Pancreas (tissue), 10 donors: Measurements from ENCODE around the gene SUGT1. TPM values are rescaled to one million over a fixed set of nuclear protein-coding genes. Genes with fewer than 3 reads are reported as not detected.

Experiments used
- ATAC-seq, 4 donors: fragments of 200-7000 bp; cut with Tn5 transposase; one replicate each; pipeline versions ENCODE4 v1.8.0 to v1.9.1; 2020; ENCODE audit warnings: mild to moderate bottlenecking in 4 of 4, moderate library complexity in 4 of 4
- DNase-seq, 6 donors: peaks; one replicate each; pipeline ENCODE4 v3.0.0-alpha.2; 2020
- FAIRE-seq: peaks from 2 replicates; lab custom pipeline; 2012; peaks lifted over from hg19 to GRCh38; lab: Jason Lieb, UNC
- H3K27ac ChIP-seq, 4 donors: fragments of 200-600 bp; sonication (generic); 1 replicate in 3 of 4; 2 replicates in 1 of 4; pipeline versions ENCODE4 v1.5.0 to v1.8.0; 2020
- H3K27me3 ChIP-seq, 4 donors: fragments of 200-600 bp; one replicate each; pipeline ENCODE4 v1.8.0; 2021
- H3K36me3 ChIP-seq, 3 donors: fragments of 200-600 bp; sonication (generic) in 1 of 3; one replicate each; pipeline versions ENCODE4 v1.5.0 to v1.8.0; 2020 to 2021
- H3K4me1 ChIP-seq, 3 donors: fragments of 200-600 bp; one replicate each; pipeline ENCODE4 v1.8.0; 2021
- H3K4me3 ChIP-seq, 4 donors: fragments of 200-600 bp; sonication (generic) in 2 of 4; one replicate each; pipeline versions ENCODE4 v1.5.0 to v1.8.0; 2020 to 2021
- H3K9me3 ChIP-seq, 4 donors: fragments of 200-600 bp; one replicate each; pipeline ENCODE4 v1.8.0; 2021
- CTCF ChIP-seq, 4 donors: fragments of 200-600 bp; sonication (generic) in 3 of 4; IDR thresholded peaks; one replicate each; pipeline versions ENCODE4 v1.5.0 to v1.8.0; 2021; ENCODE audit warnings: antibody characterized with exemption in 4 of 4
- WGBS, 2 donors: extraction: QIAGEN DNeasy Blood & Tissue Kit; methylation state at CpG; one replicate each; pipeline ENCODE4 v1.1.7; 2013; 5-methylcytosine and 5-hydroxymethylcytosine counted together
- intact Hi-C, 3 donors: fragments of 100-400 bp; cut with DNase I; formaldehyde crosslinking; loops; one replicate each; pipeline versions ENCODE4 v1.11.1 to v1.14.2; 2022
- polyA plus RNA-seq, 2 donors: library from polyadenylated mRNA; stranded (reverse); fragments of 200-250 nt; gene quantifications; one replicate each; pipeline ENCODE4 v1.2.3, GENCODE V29; 2013
- total RNA-seq, 6 donors: library from RNA; stranded (reverse); fragmentation: NEBNext Ultra II Directional in 4 of 6; extraction: Animal tissue kit (Norgen Biotek cat#: 25700) in 4 of 6; gene quantifications; one replicate each; pipeline versions ENCODE4 v1.2.1 to v1.2.4, GENCODE V29; 2021 to 2023
- donor health status: healthy with polysubstance abuse.
- donor health status: DM: no; HTN: no; CAD: no; lungs with moderate emphysema.
- donor health status: DM: no; HTN: no; CAD: no.
- donor health status: control.
- donor health status: control.
- donor health status: Bipolar disorder and iron deficiency.
- donor health status: DM: yes; HTN: yes; CAD: no.
- donor health status: DM: no; HTN: no; CAD: no.
- donor health status: DM: no; HTN: no; CAD: no.
- donor health status: DM: yes; HTN: yes; CAD: no.

SUGT1 gene
- total and polyA plus RNA-seq, 8 donors = 16.6 to 28.7 (median 21.8) TPM

GRCh38 chr13:52695856-52696255 lies 43.2 kb downstream of the SUGT1 start:
- WGBS, 2 donors = 92 to 96% methylated on average over 3 of the region's 3 CpGs
- ATAC-seq = no peak
- no peak for FAIRE-seq

GRCh38 chr13:52696566-52696965 lies 43.9 kb downstream of the SUGT1 start:
- TF ChIP-seq CTCF (IDR thresholded peaks at IDR 0.05) = no peak
- Histone ChIP-seq H3K4me3 (no peak overlapping the region), H3K27ac (no peak overlapping the region), H3K36me3 (no peaks in the 10 kb centered on the region), H3K27me3 (no peaks in the 10 kb centered on the region), H3K4me1 (no peaks in the 10 kb centered on the region), H3K9me3 (no peaks in the 10 kb centered on the region)
- no peak for ATAC-seq
- intact Hi-C loops = no loop called here
- no peak for DNase-seq
- FAIRE-seq = no peak
- WGBS, 2 donors = 92 to 94% methylated on average over 5 of the region's 5 CpGs

More at GRCh38 chr13:52695856-52696255, 43.2 kb downstream of the SUGT1 start:
- no peak overlapping the region for H3K27ac ChIP-seq
- TF ChIP-seq CTCF (IDR thresholded peaks at IDR 0.05) = no peak
- no peak overlapping the region for H3K4me3 ChIP-seq
- intact Hi-C loops = no loop called here
- no peaks in the 10 kb centered on the region for H3K27me3 ChIP-seq
- no peaks in the 10 kb centered on the region for H3K9me3 ChIP-seq
- H3K36me3 ChIP-seq = no peaks in the 10 kb centered on the region
- no peaks in the 10 kb centered on the region for H3K4me1 ChIP-seq
- DNase-seq = no peak

- FAIRE-seq = no peak
- no peak for TF ChIP-seq CTCF (IDR thresholded peaks at IDR 0.05)
Measured at GRCh38 chr13:52701728-52702465, 49.3 kb downstream of the SUGT1 start.

GRCh38 chr13:52703482-52703881 lies 50.8 kb downstream of the SUGT1 start:
- Histone ChIP-seq H3K27me3 (no peaks in the 10 kb centered on the region), H3K36me3 (no peaks in the 10 kb centered on the region), H3K4me3 (no peak overlapping the region), H3K27ac (no peak overlapping the region), H3K9me3 (no peaks in the 10 kb centered on the region), H3K4me1 (no peaks in the 10 kb centered on the region)
- no peak for DNase-seq
- intact Hi-C loops = no loop called here
- WGBS, 2 donors = 62 to 72% methylated on average over 6 of the region's 6 CpGs
- ATAC-seq = no peak
- FAIRE-seq = no peak
- TF ChIP-seq CTCF (IDR thresholded peaks at IDR 0.05) = no peak

More at GRCh38 chr13:52701728-52702465, 49.3 kb downstream of the SUGT1 start:
- no peaks in the 10 kb centered on the region for H3K4me1 ChIP-seq
- ATAC-seq = no peak
- H3K4me3 ChIP-seq = no peak overlapping the region
- no peaks in the 10 kb centered on the region for H3K9me3 ChIP-seq
- no peaks in the 10 kb centered on the region for H3K36me3 ChIP-seq
- intact Hi-C loops = no loop called here
- DNase-seq = no peak
- no peaks in the 10 kb centered on the region for H3K27me3 ChIP-seq
- no peak overlapping the region for H3K27ac ChIP-seq
- 83 to 87% methylated on average over 6 of the region's 6 CpGs for WGBS, 2 donors

- Histone ChIP-seq H3K27ac (no peak overlapping the region), H3K27me3 (no peaks in the 10 kb centered on the region), H3K36me3 (no peaks in the 10 kb centered on the region), H3K9me3 (no peaks in the 10 kb centered on the region), H3K4me1 (no peaks in the 10 kb centered on the region), H3K4me3 (no peak overlapping the region)
- no peak for ATAC-seq
- WGBS, 2 donors = 70% methylated on average over 3 of the region's 3 CpGs
- no peak for DNase-seq
- intact Hi-C loops = no loop called here
- no peak for TF ChIP-seq CTCF (IDR thresholded peaks at IDR 0.05)
- no peak for FAIRE-seq
Measured at GRCh38 chr13:52706081-52706480, 53.4 kb downstream of the SUGT1 start.
